ENCODE results near the gene C12orf60. TPM values are rescaled to one million over a fixed set of nuclear protein-coding genes. Genes with fewer than 3 reads are reported as not detected.

C12orf60 gene
- total RNA-seq, 1 experiment from 2014 or later = 0.54 TPM

Other genes starting within 250 kb of the C12orf60 start
- gene PLBD1, start 235.8 kb upstream of the C12orf60 start, total RNA-seq (2021; ENCODE audit: unreplicated experiment) = 37.8 TPM
- 0.13 TPM for gene GUCY2C, start 107.1 kb upstream of the C12orf60 start, total RNA-seq (2021; ENCODE audit: unreplicated experiment)
- gene WBP11, start 192 bp upstream of the C12orf60 start, total RNA-seq (2021; ENCODE audit: unreplicated experiment) = 47.3 TPM
- not detected for gene SMCO3, start 10.5 kb downstream of the C12orf60 start, total RNA-seq (2021; ENCODE audit: unreplicated experiment)
- gene ART4, start 39.9 kb downstream of the C12orf60 start, total RNA-seq (2021; ENCODE audit: unreplicated experiment) = not detected
- gene MGP, start 82.2 kb downstream of the C12orf60 start, total RNA-seq (2021; ENCODE audit: unreplicated experiment) = 0.72 TPM
- not detected for gene ERP27, start 134.9 kb downstream of the C12orf60 start, total RNA-seq (2021; ENCODE audit: unreplicated experiment)
- gene ARHGDIB, start 157.9 kb downstream of the C12orf60 start, total RNA-seq (2021; ENCODE audit: unreplicated experiment) = 1.6 TPM
- gene PDE6H, start 169.4 kb downstream of the C12orf60 start, total RNA-seq (2021; ENCODE audit: unreplicated experiment) = not detected

Measured in Panc1 (cell line).